DMS 273 treated with DMSO at 0.1 percent for 48 hours (cell line): ENCODE data around the gene ATP8A1.
"Not testable (repeated sequence)": the region's sequence is repeated elsewhere in the genome, so short reads cannot be mapped to it uniquely, and the experiment has no call there.

Experiments used
- DNase-seq: peaks from one replicate; lab custom pipeline; 2025; lab: John Stamatoyannopoulos, UW

Gene ATP8A1

GRCh38 chr4:42501624-42502401 lies 155.1 kb downstream of the ATP8A1 start:
- DNase-seq = no peak

- no peak for DNase-seq
Observed at GRCh38 chr4:42498040-42498439, 158.9 kb downstream of the ATP8A1 start.

GRCh38 chr4:42497142-42497910 lies 159.6 kb downstream of the ATP8A1 start:
- DNase-seq = no peak

- no peak for DNase-seq
Observed at GRCh38 chr4:42492962-42493361, 163.9 kb downstream of the ATP8A1 start.

- no peak for DNase-seq
Observed at GRCh38 chr4:42490015-42490414, 166.9 kb downstream of the ATP8A1 start.

- no peak for DNase-seq
Observed at GRCh38 chr4:42489095-42489494, 167.8 kb downstream of the ATP8A1 start.

GRCh38 chr4:42488554-42488953 lies 168.4 kb downstream of the ATP8A1 start:
- no peak for DNase-seq

GRCh38 chr4:42488114-42488513 lies 168.8 kb downstream of the ATP8A1 start:
- DNase-seq = no peak

GRCh38 chr4:42487230-42487629 lies 169.7 kb downstream of the ATP8A1 start:
- DNase-seq = no peak

GRCh38 chr4:42486156-42486555 lies 170.7 kb downstream of the ATP8A1 start:
- DNase-seq = not testable (repeated sequence)

- DNase-seq = no peak
Observed at GRCh38 chr4:42484630-42485029, 172.3 kb downstream of the ATP8A1 start.

GRCh38 chr4:42483426-42484379 lies 173.2 kb downstream of the ATP8A1 start:
- DNase-seq = no peak

- DNase-seq = no peak
Observed at GRCh38 chr4:42482516-42483327, 174.2 kb downstream of the ATP8A1 start.

GRCh38 chr4:42480717-42481116 lies 176.2 kb downstream of the ATP8A1 start:
- no peak for DNase-seq

GRCh38 chr4:42480281-42480680 lies 176.6 kb downstream of the ATP8A1 start:
- no peak for DNase-seq

- DNase-seq = no peak
Observed at GRCh38 chr4:42478946-42479345, 178.0 kb downstream of the ATP8A1 start.

- no peak for DNase-seq
Observed at GRCh38 chr4:42478509-42478908, 178.4 kb downstream of the ATP8A1 start.

- no peak for DNase-seq
Observed at GRCh38 chr4:42474406-42474805, 182.5 kb downstream of the ATP8A1 start.

GRCh38 chr4:42473071-42473684 lies 183.7 kb downstream of the ATP8A1 start:
- DNase-seq = no peak

- no peak for DNase-seq
Observed at GRCh38 chr4:42471896-42472295, 185.0 kb downstream of the ATP8A1 start.

GRCh38 chr4:42470023-42470422 lies 186.9 kb downstream of the ATP8A1 start:
- no peak for DNase-seq
